CD4-positive, alpha-beta memory T cell (primary cell): ENCODE measurements around the gene PLXDC2. TPM values are rescaled to one million over a fixed set of nuclear protein-coding genes. Genes with fewer than 3 reads are reported as not detected.
"Not testable (repeated sequence)": the region's sequence is repeated elsewhere in the genome, so short reads cannot be mapped to it uniquely, and the experiment has no call there.

Source experiments
- CTCF ChIA-PET: fragments of 350-600 bp; sonication (Branson Sonifier 250); formaldehyde crosslinking; loops from one replicate; lab custom pipeline; 2021; ENCODE audit warnings: inconsistent platforms; ENCODE audit not compliant: partially characterized antibody; lab: Charles Lee
- POLR2A ChIA-PET: fragments of 350-600 bp; sonication (Branson Sonifier 250); formaldehyde crosslinking; loops from one replicate; lab custom pipeline; 2021; ENCODE audit not compliant: partially characterized antibody; lab: Charles Lee
- DNase-seq, 5 donors: peaks; one replicate each; pipeline versions ENCODE4 v3.0.0 to v3.0.0-alpha.2; 2020 to 2022; ENCODE audit warnings: mixed read lengths in 1 of 5
- H3K27ac ChIP-seq: one replicate; pipeline ENCODE4 v1.7.0; 2013; ENCODE audit warnings: low read depth, low read length
- H3K27me3 ChIP-seq: 2 replicates; pipeline ENCODE4 v1.7.0; 2013; ENCODE audit warnings: mild to moderate bottlenecking, low read length, moderate library complexity; ENCODE audit not compliant: insufficient read depth
- H3K36me3 ChIP-seq: 2 replicates; pipeline ENCODE4 v1.7.0; 2013; ENCODE audit warnings: mild to moderate bottlenecking, low read length, moderate library complexity; ENCODE audit not compliant: insufficient read depth
- H3K4me1 ChIP-seq: 2 replicates; pipeline ENCODE4 v1.7.0; 2013; ENCODE audit warnings: mild to moderate bottlenecking, low read length, moderate library complexity; ENCODE audit not compliant: insufficient read depth
- H3K4me3 ChIP-seq, 2 donors: one replicate each; pipeline ENCODE4 v1.7.0; 2013; ENCODE audit warnings: low read length in 2 of 2, mild to moderate bottlenecking in 1 of 2
- H3K9me3 ChIP-seq, 2 donors: one replicate each; pipeline ENCODE4 v1.7.0; 2013; ENCODE audit warnings: low read length in 2 of 2, control low read depth in 1 of 2; ENCODE audit not compliant: control insufficient read depth in 1 of 2
- H3K27ac Mint-ChIP-seq, 7 donors: one replicate each; pipeline ENCODE4 v1.8.0; 2020 to 2021; ENCODE audit warnings: mixed read lengths in 7 of 7, mild to moderate bottlenecking in 6 of 7, inconsistent platforms in 3 of 7, moderate library complexity in 3 of 7
- H3K27me3 Mint-ChIP-seq, 2 donors: one replicate each; pipeline ENCODE4 v1.8.0; 2020 to 2021; ENCODE audit warnings: mixed read lengths in 2 of 2
- H3K36me3 Mint-ChIP-seq, 2 donors: one replicate each; pipeline ENCODE4 v1.8.0; 2020 to 2021; ENCODE audit warnings: mixed read lengths in 2 of 2, inconsistent platforms in 1 of 2, mild to moderate bottlenecking in 1 of 2
- H3K4me1 Mint-ChIP-seq, 4 donors: one replicate each; pipeline ENCODE4 v1.8.0; 2020 to 2021; ENCODE audit warnings: mixed read lengths in 4 of 4, mild to moderate bottlenecking in 1 of 4
- H3K4me3 Mint-ChIP-seq, 8 donors: one replicate each; pipeline ENCODE4 v1.8.0; 2020 to 2021; ENCODE audit warnings: mixed read lengths in 8 of 8, mild to moderate bottlenecking in 7 of 8, moderate library complexity in 6 of 8, inconsistent platforms in 3 of 8
- H3K9me3 Mint-ChIP-seq, 8 donors: one replicate each; pipeline ENCODE4 v1.8.0; 2020 to 2021; ENCODE audit warnings: mixed read lengths in 8 of 8, mild to moderate bottlenecking in 5 of 8, inconsistent platforms in 3 of 8, moderate library complexity in 1 of 8
- intact Hi-C: fragments of 100-400 bp; cut with micrococcal nuclease; formaldehyde crosslinking; loops from one replicate; pipeline ENCODE4 v1.15.1; 2023
- polyA plus RNA-seq, 2 donors: library from polyadenylated mRNA; unstranded; fragments of 300-500 nt; fragmentation: Illumina TruSeq; gene quantifications; one replicate each; pipeline ENCODE4 v1.2.3, GENCODE V29; 2021
- total RNA-seq, 2 experiments: library from RNA; stranded (reverse); gene quantifications; one replicate each; pipeline ENCODE4 v1.2.3, GENCODE V29; 2021

The PLXDC2 gene
- total and polyA plus RNA-seq, 4 experiments from 2014 or later = 0.90 to 1.2 TPM; not detected in 2

GRCh38 chr10:20181434-20181833, 365.2 kb downstream of the PLXDC2 start:
- POLR2A ChIA-PET = no interaction called here
- Histone ChIP-seq H3K27ac (no peak overlapping the region), H3K27me3 (no peaks in the 10 kb centered on the region), H3K4me1 (no peaks in the 10 kb centered on the region), H3K36me3 (no peaks in the 10 kb centered on the region), H3K4me3 (no peak overlapping the region), H3K9me3 (no peaks in the 10 kb centered on the region)
- CTCF ChIA-PET = no interaction called here
- Mint-ChIP-seq H3K27ac (no peak overlapping the region), H3K9me3 (peaks cover 0 to 7% (median under 1%) of the 10 kb centered on the region in 8 donors), H3K36me3 (no peaks in the 10 kb centered on the region), H3K4me1 (no peaks in the 10 kb centered on the region), H3K27me3 (no peaks in the 10 kb centered on the region), H3K4me3 (no peak overlapping the region)
- DNase-seq = no peak
- intact Hi-C loops = no loop called here

GRCh38 chr10:20185116-20185515, 368.9 kb downstream of the PLXDC2 start:
- H3K27me3 Mint-ChIP-seq = no peaks in the 10 kb centered on the region
- CTCF ChIA-PET = no interaction called here
- Histone ChIP-seq H3K4me1 (no peaks in the 10 kb centered on the region), H3K27me3 (no peaks in the 10 kb centered on the region), H3K4me3 (no peak overlapping the region), H3K9me3 (no peaks in the 10 kb centered on the region), H3K36me3 (no peaks in the 10 kb centered on the region), H3K27ac (no peak overlapping the region)
- H3K4me1 Mint-ChIP-seq = no peaks in the 10 kb centered on the region
- H3K4me3 Mint-ChIP-seq = no peak overlapping the region
- intact Hi-C loops = no loop called here
- POLR2A ChIA-PET = no interaction called here
- H3K36me3 Mint-ChIP-seq = no peaks in the 10 kb centered on the region
- no peak for DNase-seq
- no peak overlapping the region for H3K27ac Mint-ChIP-seq
- H3K9me3 Mint-ChIP-seq = peaks cover 0 to 7% (median 3%) of the 10 kb centered on the region in 8 donors

- intact Hi-C loops, H3K4me1 ChIP-seq, DNase-seq, H3K27ac ChIP-seq, H3K4me1 Mint-ChIP-seq, H3K27ac Mint-ChIP-seq, H3K9me3 Mint-ChIP-seq, H3K9me3 ChIP-seq, H3K27me3 ChIP-seq, POLR2A ChIA-PET, CTCF ChIA-PET, H3K4me3 Mint-ChIP-seq, H3K36me3 Mint-ChIP-seq, H3K27me3 Mint-ChIP-seq, H3K4me3 ChIP-seq, H3K36me3 ChIP-seq: not testable (repeated sequence)
These were observed 375.2 kb downstream of the PLXDC2 start for GRCh38 chr10:20191392-20191791.

- CTCF ChIA-PET = no interaction called here
These were observed 378.8 kb downstream of the PLXDC2 start for GRCh38 chr10:20195076-20195475.

GRCh38 chr10:20200758-20201157, 384.5 kb downstream of the PLXDC2 start:
- H3K27me3 ChIP-seq = no peaks in the 10 kb centered on the region
- no peaks in the 10 kb centered on the region for H3K9me3 ChIP-seq
- intact Hi-C loops = no loop called here
- Mint-ChIP-seq H3K9me3 (peaks cover 0 to 9% (median 0%) of the 10 kb centered on the region in 8 donors), H3K27me3 (no peaks in the 10 kb centered on the region), H3K27ac (no peak overlapping the region), H3K36me3 (no peaks in the 10 kb centered on the region), H3K4me3 (no peak overlapping the region), H3K4me1 (no peaks in the 10 kb centered on the region)
- no peak overlapping the region for H3K4me3 ChIP-seq
- no peak overlapping the region for H3K27ac ChIP-seq
- no peaks in the 10 kb centered on the region for H3K36me3 ChIP-seq
- no peak for DNase-seq
- ChIA-PET POLR2A (no interaction called here), CTCF (no interaction called here)
- no peaks in the 10 kb centered on the region for H3K4me1 ChIP-seq

More at GRCh38 chr10:20195076-20195475, 378.8 kb downstream of the PLXDC2 start:
- Histone ChIP-seq H3K27me3 (no peaks in the 10 kb centered on the region), H3K27ac (no peak overlapping the region), H3K9me3 (no peaks in the 10 kb centered on the region), H3K36me3 (no peaks in the 10 kb centered on the region), H3K4me1 (no peaks in the 10 kb centered on the region), H3K4me3 (no peak overlapping the region)
- DNase-seq = no peak
- H3K36me3 Mint-ChIP-seq = no peaks in the 10 kb centered on the region
- H3K4me3 Mint-ChIP-seq = no peak overlapping the region
- POLR2A ChIA-PET = interaction anchor here (0.6 kb wide), 1 partner anchor 80 kb away, joined by 3 read pairs; no protein-coding TSS in a partner anchor
- no peak overlapping the region for H3K27ac Mint-ChIP-seq
- H3K9me3 Mint-ChIP-seq = peaks cover 0 to 12% (median 2%) of the 10 kb centered on the region in 8 donors
- intact Hi-C loops = no loop called here
- H3K4me1 Mint-ChIP-seq = no peaks in the 10 kb centered on the region
- H3K27me3 Mint-ChIP-seq = no peaks in the 10 kb centered on the region

GRCh38 chr10:20202337-20202736, 386.1 kb downstream of the PLXDC2 start:
- H3K27me3 Mint-ChIP-seq = no peaks in the 10 kb centered on the region
- intact Hi-C loops = no loop called here
- ChIA-PET POLR2A (no interaction called here), CTCF (no interaction called here)
- no peak overlapping the region for H3K27ac Mint-ChIP-seq
- Histone ChIP-seq H3K4me3 (no peak overlapping the region), H3K4me1 (no peaks in the 10 kb centered on the region), H3K9me3 (no peaks in the 10 kb centered on the region), H3K27ac (no peak overlapping the region), H3K27me3 (no peaks in the 10 kb centered on the region), H3K36me3 (no peaks in the 10 kb centered on the region)
- H3K9me3 Mint-ChIP-seq = peaks cover 0 to 9% (median 2%) of the 10 kb centered on the region in 8 donors
- DNase-seq = no peak
- no peak overlapping the region for H3K4me3 Mint-ChIP-seq
- H3K4me1 Mint-ChIP-seq = no peaks in the 10 kb centered on the region
- H3K36me3 Mint-ChIP-seq = no peaks in the 10 kb centered on the region

GRCh38 chr10:20207653-20208052, 391.4 kb downstream of the PLXDC2 start:
- H3K36me3 ChIP-seq = no peaks in the 10 kb centered on the region
- H3K27ac ChIP-seq = no peak overlapping the region
- H3K9me3 ChIP-seq = no peaks in the 10 kb centered on the region
- Mint-ChIP-seq H3K27me3 (no peaks in the 10 kb centered on the region), H3K4me3 (no peak overlapping the region), H3K36me3 (no peaks in the 10 kb centered on the region), H3K4me1 (no peaks in the 10 kb centered on the region), H3K9me3 (peaks cover 0 to 17% (median 8%) of the 10 kb centered on the region in 8 donors), H3K27ac (no peak overlapping the region)
- no peaks in the 10 kb centered on the region for H3K27me3 ChIP-seq
- POLR2A ChIA-PET = no interaction called here
- no peak for DNase-seq
- H3K4me3 ChIP-seq = no peak overlapping the region
- CTCF ChIA-PET = no interaction called here
- no peaks in the 10 kb centered on the region for H3K4me1 ChIP-seq
- intact Hi-C loops = no loop called here

GRCh38 chr10:20209098-20209497, 392.9 kb downstream of the PLXDC2 start:
- H3K27me3 Mint-ChIP-seq, H3K27me3 ChIP-seq, CTCF ChIA-PET, H3K36me3 Mint-ChIP-seq, H3K4me1 Mint-ChIP-seq, POLR2A ChIA-PET, H3K4me3 ChIP-seq, H3K4me3 Mint-ChIP-seq, H3K36me3 ChIP-seq, H3K4me1 ChIP-seq, H3K27ac ChIP-seq, H3K9me3 ChIP-seq, intact Hi-C loops, DNase-seq: not testable (repeated sequence)
- H3K9me3 Mint-ChIP-seq = peaks cover 0 to 18% (median 8%) of the 10 kb centered on the region in 8 donors
- H3K27ac Mint-ChIP-seq = peak overlapping the region in 1 of 7 donors; percentile 41
